GM19193 (cell line): ENCODE results near the gene ADAM21.

Experiments
- POLR2A ChIP-seq: IDR thresholded peaks from 4 replicates; pipeline ENCODE4 v1.6.1; 2011; ENCODE audit not compliant: insufficient read depth, insufficient read length; ENCODE audit errors: extremely low read depth

ADAM21 gene

DNA sequence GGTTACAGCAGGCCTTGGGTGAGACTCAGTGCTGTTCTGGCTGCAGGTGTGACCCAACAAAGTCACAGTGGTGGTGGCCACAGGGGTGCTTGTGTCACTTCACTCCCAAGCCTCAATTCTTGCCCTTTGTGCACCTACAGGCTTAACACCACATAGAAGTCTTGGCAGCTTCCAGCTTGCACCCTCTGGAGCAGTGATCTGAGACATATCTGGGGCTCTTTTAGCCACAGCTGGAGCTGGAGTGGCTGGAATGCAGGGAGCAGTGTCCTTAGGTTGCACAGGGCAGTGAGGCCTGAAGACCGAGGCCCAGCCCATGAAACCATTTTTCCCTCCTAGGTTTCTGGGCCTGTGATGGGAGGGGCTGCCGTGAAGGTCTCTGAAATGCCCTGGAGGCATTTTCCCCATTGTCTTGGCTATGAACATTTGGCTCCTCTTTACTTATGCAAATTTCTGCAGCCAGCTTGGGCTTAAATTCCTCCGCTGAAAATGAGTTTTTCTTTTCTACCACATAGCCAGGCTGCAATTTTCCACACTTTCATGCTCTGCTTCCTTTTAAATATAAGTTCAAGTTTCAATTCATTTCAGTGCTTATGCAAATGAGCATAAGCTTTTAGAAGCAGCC is 37.7 kb downstream of the ADAM21 start:
- no peak for TF ChIP-seq POLR2A

DNA sequence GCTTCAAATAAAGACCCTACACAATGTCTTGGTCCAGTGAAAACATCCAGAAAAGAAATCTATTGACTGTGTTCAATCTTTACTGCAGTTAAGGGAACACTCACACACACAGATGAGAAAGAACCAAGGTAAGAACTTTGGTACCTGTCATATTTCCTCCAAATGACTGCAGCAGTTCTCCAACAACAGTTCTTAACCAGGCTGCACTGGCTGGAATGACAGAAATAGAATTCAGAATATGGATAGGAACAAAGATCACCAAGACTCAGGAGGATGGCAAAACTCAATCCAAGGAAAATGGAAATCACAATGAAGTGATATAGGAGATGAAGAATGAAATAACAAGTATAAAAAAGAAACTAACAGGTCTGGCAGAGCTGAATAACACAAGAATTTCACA is 46.2 kb downstream of the ADAM21 start:
- TF ChIP-seq POLR2A, result no peak
